HCT116 (cell line): ENCODE measurements around the gene CNFN. TPM values are rescaled to one million over a fixed set of nuclear protein-coding genes. Genes with fewer than 3 reads are reported as not detected.

ENCODE experiments used
- ATAC-seq: fragments of 200-7000 bp; cut with Tn5 transposase; 2 replicates; pipeline ENCODE4 v1.9.1; 2020; ENCODE audit warnings: mild to moderate bottlenecking, moderate library complexity
- BruUV-seq: library from RNA; stranded (reverse); fragments of 400-500 nt; replicated peaks from 2 replicates; lab custom pipeline; 2021; lab: Mats Ljungman, UMichigan
- CTCF ChIA-PET: fragments of 300-600 bp; sonication (Branson Sonifier 250); formaldehyde crosslinking; loops from one replicate; lab custom pipeline; 2021; ENCODE audit warnings: antibody characterized with exemption; lab: Charles Lee
- POLR2A ChIA-PET: fragments of 300-600, 350-600 bp; sonication (Branson Sonifier 250); formaldehyde crosslinking; loops from one replicate; lab custom pipeline; 2021; ENCODE audit warnings: antibody characterized with exemption; lab: Charles Lee
- RAD21 ChIA-PET, 2 experiments: fragments of 300-600 bp; sonication (Branson Sonifier 250); formaldehyde crosslinking; loops; one replicate each; lab custom pipeline; 2023; ENCODE audit warnings: low total read pairs in 2 of 2; ENCODE audit not compliant: uncharacterized antibody in 2 of 2, unreplicated experiment in 2 of 2, low non-redundant PET in 1 of 2; lab: Charles Lee
- DNase-seq: peaks from one replicate; pipeline ENCODE4 v3.0.0-alpha.2; 2010; ENCODE audit warnings: low read depth, low spot score
- H2AFZ ChIP-seq: fragments of 200-600 bp; shearing (Covaris generic), sonication (generic); 2 replicates; pipeline ENCODE4 v1.6.1; 2017; ENCODE audit warnings: low read depth, mixed run types, mixed read lengths, antibody characterized with exemption, low read length; ENCODE audit not compliant: poor library complexity, severe bottlenecking
- H3K27ac ChIP-seq: 2 replicates; pipeline ENCODE4 v1.5.1; 2012; ENCODE audit warnings: low read depth, low read length
- H3K27me3 ChIP-seq: fragments of 200-600 bp; sonication (generic); 2 replicates; pipeline ENCODE4 v1.6.1; 2016; ENCODE audit warnings: mixed run types, low read length, mixed read lengths; ENCODE audit not compliant: insufficient read depth
- H3K36me3 ChIP-seq, 2 experiments: fragments of 200-500 bp in 1 of 2; fragments of 200-600 bp in 1 of 2; sonication (Bioruptor generic) in 1 of 2; sonication (generic) in 1 of 2; 2 replicates each; pipeline versions ENCODE4 v1.5.1 to v1.6.1; 2014 to 2016; ENCODE audit warnings: low read length in 2 of 2, inconsistent platforms in 1 of 2, mixed read lengths in 1 of 2, mixed run types in 1 of 2; ENCODE audit not compliant: insufficient read depth in 2 of 2, control insufficient read depth in 1 of 2
- H3K4me1 ChIP-seq, 2 experiments: fragments of 200-600 bp in 1 of 2; sonication (generic) in 1 of 2; 2 replicates each; pipeline versions ENCODE4 v1.5.1 to v1.6.1; 2012 to 2017; ENCODE audit warnings: low read length in 2 of 2, inconsistent platforms in 1 of 2, mild to moderate bottlenecking in 1 of 2, mixed read lengths in 1 of 2, mixed run types in 1 of 2, moderate library complexity in 1 of 2; ENCODE audit not compliant: insufficient read depth in 2 of 2, control insufficient read depth in 1 of 2
- H3K4me2 ChIP-seq: fragments of 200-600 bp; sonication (generic); 2 replicates; pipeline ENCODE4 v1.6.1; 2017; ENCODE audit warnings: mixed run types, low read length, mixed read lengths
- H3K4me3 ChIP-seq, 2 experiments: fragments of 200-600 bp in 1 of 2; sonication (generic) in 1 of 2; replicated peaks in 1 of 2; 2 replicates each; pipeline ENCODE4 v1.5.1; 2011 to 2016; ENCODE audit warnings: low read length in 2 of 2, control low read depth in 1 of 2, low read depth in 1 of 2, mild to moderate bottlenecking in 1 of 2, mixed read lengths in 1 of 2, mixed run types in 1 of 2
- H3K79me2 ChIP-seq: fragments of 200-600 bp; sonication (generic); 2 replicates; pipeline ENCODE4 v1.6.1; 2017; ENCODE audit warnings: mild to moderate bottlenecking, mixed run types, low read length, moderate library complexity, mixed read lengths; ENCODE audit not compliant: insufficient read depth
- H3K9ac ChIP-seq: fragments of 200-600 bp; sonication (generic); 2 replicates; pipeline ENCODE4 v1.6.1; 2016; ENCODE audit warnings: low read length, mixed read lengths
- H3K9me2 ChIP-seq: fragments of 200-600 bp; sonication (generic), shearing (Covaris generic); 2 replicates; pipeline ENCODE4 v1.6.1; 2017; ENCODE audit warnings: mixed run types, mild to moderate bottlenecking, moderate library complexity; ENCODE audit not compliant: insufficient read depth
- H3K9me3 ChIP-seq, 2 experiments: fragments of 200-500 bp in 1 of 2; fragments of 200-600 bp in 1 of 2; sonication (Bioruptor generic) in 1 of 2; sonication (generic) in 1 of 2; 2 replicates each; pipeline ENCODE4 v1.6.1; 2014 to 2017; ENCODE audit warnings: low read length in 2 of 2, mixed read lengths in 2 of 2, inconsistent platforms in 1 of 2, low read depth in 1 of 2, mild to moderate bottlenecking in 1 of 2, mixed run types in 1 of 2, moderate library complexity in 1 of 2; ENCODE audit not compliant: control insufficient read depth in 1 of 2, insufficient read depth in 1 of 2
- H4K20me1 ChIP-seq: fragments of 200-600 bp; sonication (generic), shearing (Covaris generic); 2 replicates; pipeline ENCODE4 v1.6.1; 2017; ENCODE audit warnings: mixed run types, mild to moderate bottlenecking, moderate library complexity; ENCODE audit not compliant: insufficient read depth
- CBX3 ChIP-seq: IDR thresholded peaks from 2 replicates; pipeline ENCODE4 v1.6.1; 2012; ENCODE audit warnings: low read depth
- EGR1 ChIP-seq: IDR thresholded peaks from 2 replicates; pipeline ENCODE4 v1.6.1; 2012; ENCODE audit warnings: low read depth
- ELF1 ChIP-seq: IDR thresholded peaks from 2 replicates; pipeline ENCODE4 v1.6.1; 2012; ENCODE audit warnings: low read depth, borderline replicate concordance
- EZH2 ChIP-seq: fragments of 200-600 bp; sonication (generic); IDR thresholded peaks from 2 replicates; pipeline ENCODE4 v1.6.1; 2017; ENCODE audit warnings: antibody characterized with exemption, mixed run types
- MAX ChIP-seq: IDR thresholded peaks from 2 replicates; pipeline ENCODE4 v1.6.1; 2012
- REST ChIP-seq: IDR thresholded peaks from 2 replicates; pipeline ENCODE4 v1.6.1; 2012; ENCODE audit warnings: low read depth
- SIN3A ChIP-seq: IDR thresholded peaks from 2 replicates; pipeline ENCODE4 v1.6.1; 2012; ENCODE audit warnings: low read depth
- ZBTB33 ChIP-seq: IDR thresholded peaks from 2 replicates; pipeline ENCODE4 v1.6.1; 2011; ENCODE audit warnings: mild to moderate bottlenecking, low read length, moderate library complexity; ENCODE audit not compliant: insufficient replicate concordance; ENCODE audit errors: extremely low read depth
- ZNF274 ChIP-seq: fragments of 200-500 bp; sonication (Bioruptor generic); IDR thresholded peaks from 2 replicates; pipeline ENCODE4 v1.6.1; 2014; ENCODE audit warnings: mild to moderate bottlenecking, low read depth, low read length, inconsistent platforms
- intact Hi-C: fragments of 100-400 bp; cut with micrococcal nuclease; formaldehyde crosslinking; loops from 2 replicates; pipeline ENCODE4 v1.10.0; 2022
- total RNA-seq: library from RNA; stranded (reverse); gene quantifications from one replicate; pipeline ENCODE4 v1.2.1, GENCODE V29; 2021; ENCODE audit not compliant: unreplicated experiment

CNFN gene
- total RNA-seq, 1 experiment from 2014 or later: 13.9 TPM

GRCh38 chr19:42353341-42354015, 36.6 kb downstream of the CNFN start:
- H3K4me1 ChIP-seq: no peaks in the 10 kb centered on the region
- POLR2A ChIA-PET: no interaction called here
- no peak overlapping the region for H3K9ac ChIP-seq
- CTCF ChIA-PET: no interaction called here
- no peaks in the 10 kb centered on the region for H3K9me3 ChIP-seq
- DNase-seq: no peak
- no peak overlapping the region for H2AFZ ChIP-seq
- no peaks in the 10 kb centered on the region; a peak in 1 of 4 replicates for H3K36me3 ChIP-seq
- no peak overlapping the region for H3K4me3 ChIP-seq
- H3K79me2 ChIP-seq: no peaks in the 10 kb centered on the region
- no peak overlapping the region for H3K4me2 ChIP-seq
- intact Hi-C loops: no loop called here
- H3K27me3 ChIP-seq: no peaks in the 10 kb centered on the region
- H3K9me2 ChIP-seq: no peaks in the 10 kb centered on the region
- no peaks in the 10 kb centered on the region for H4K20me1 ChIP-seq
- ATAC-seq: no peak
- RAD21 ChIA-PET: no interaction called here
- no TSS peak for BruUV-seq
- TF ChIP-seq EZH2: no peak
- TF ChIP-seq REST: no peak
- no peak for TF ChIP-seq EGR1
- no peak for TF ChIP-seq ZNF274
- TF ChIP-seq ZBTB33: no peak
- no peak for TF ChIP-seq SIN3A
- TF ChIP-seq MAX: no peak
- TF ChIP-seq CBX3: no peak
- TF ChIP-seq ELF1: no peak
- no peak overlapping the region for H3K27ac ChIP-seq
